GM12891 (cell line): Measurements from ENCODE around the gene HEBP1.

Source experiments
- POLR2A ChIP-seq: IDR thresholded peaks from 2 replicates; pipeline ENCODE4 v1.6.1; 2011; ENCODE audit warnings: low read depth, low read length, control low read depth
- POLR2AphosphoS5 ChIP-seq: IDR thresholded peaks from 2 replicates; pipeline ENCODE4 v1.6.1; 2011; ENCODE audit warnings: low read depth, low read length, control low read depth
- POU2F2 ChIP-seq: IDR thresholded peaks from 2 replicates; pipeline ENCODE4 v1.6.1; 2011; ENCODE audit warnings: low read depth, mild to moderate bottlenecking, control low read depth, low read length, moderate library complexity
- SPI1 ChIP-seq: IDR thresholded peaks from 2 replicates; pipeline ENCODE4 v1.6.1; 2011; ENCODE audit warnings: low read depth, low read length, control low read depth
- TAF1 ChIP-seq: IDR thresholded peaks from 2 replicates; pipeline ENCODE4 v1.6.1; 2011; ENCODE audit warnings: low read depth, low read length, control low read depth

- TF ChIP-seq POLR2A, result no peak
- no peak for TF ChIP-seq POLR2AphosphoS5
- no peak for TF ChIP-seq TAF1
- no peak for TF ChIP-seq SPI1
- no peak for TF ChIP-seq POU2F2
Observed at GRCh38 chr12:12975322-12976077, 24.6 kb downstream of the HEBP1 start.
